Measurements from ENCODE around the gene PI4KA.
"Not testable (repeated sequence)": the region's sequence is repeated elsewhere in the genome, so short reads cannot be mapped to it uniquely, and the experiment has no call there.

Gene PI4KA

DNA sequence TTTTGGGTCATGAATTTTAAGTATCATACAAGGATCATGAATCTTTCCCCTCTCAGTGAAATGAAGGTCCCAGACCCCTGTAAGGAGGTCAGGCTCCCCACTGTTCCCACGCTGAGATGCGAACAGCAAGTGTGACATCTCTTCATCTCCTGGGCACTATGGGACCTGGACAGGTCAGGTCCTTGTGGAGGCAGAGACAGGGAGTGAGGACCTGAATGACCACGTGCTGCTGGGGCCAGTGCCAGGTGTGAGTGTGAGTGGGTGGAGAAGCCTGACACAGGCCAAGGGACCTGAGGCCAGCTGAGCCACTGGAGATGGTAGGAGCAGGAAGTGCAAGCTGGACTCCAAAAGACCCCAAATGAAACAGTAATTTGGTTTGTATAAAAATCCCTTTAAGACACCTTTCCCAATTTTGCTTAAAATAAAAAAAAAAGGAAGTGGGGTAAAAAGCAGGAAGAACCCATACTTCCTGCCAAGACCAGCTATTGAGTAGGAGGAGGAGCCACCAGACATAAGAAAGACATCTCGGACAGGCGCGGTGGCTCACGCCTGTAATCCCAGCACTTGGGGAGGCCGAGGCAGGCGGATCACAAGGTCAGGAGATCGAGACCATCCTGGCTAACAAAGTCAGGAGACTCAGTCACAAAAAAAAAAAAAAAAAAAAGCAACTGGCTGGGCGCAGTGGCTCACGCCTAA, 120.1 kb downstream of the PI4KA start:
- no peak for DNase-seq (ENCODE audit: low read depth)
- TF ChIP-seq CTCF (IDR thresholded peaks at IDR 0.05; ENCODE audit: low read length, missing control alignments) = no peak
- no peak overlapping the region for H3K4me3 ChIP-seq (replicated peaks; ENCODE audit: low read depth, low read length)

GRCh38 chr22:20736891-20737290, 121.7 kb downstream of the PI4KA start:
- not testable (repeated sequence) for H3K4me3 ChIP-seq (replicated peaks; ENCODE audit: low read depth, low read length); DNase-seq (ENCODE audit: low read depth)

DNA sequence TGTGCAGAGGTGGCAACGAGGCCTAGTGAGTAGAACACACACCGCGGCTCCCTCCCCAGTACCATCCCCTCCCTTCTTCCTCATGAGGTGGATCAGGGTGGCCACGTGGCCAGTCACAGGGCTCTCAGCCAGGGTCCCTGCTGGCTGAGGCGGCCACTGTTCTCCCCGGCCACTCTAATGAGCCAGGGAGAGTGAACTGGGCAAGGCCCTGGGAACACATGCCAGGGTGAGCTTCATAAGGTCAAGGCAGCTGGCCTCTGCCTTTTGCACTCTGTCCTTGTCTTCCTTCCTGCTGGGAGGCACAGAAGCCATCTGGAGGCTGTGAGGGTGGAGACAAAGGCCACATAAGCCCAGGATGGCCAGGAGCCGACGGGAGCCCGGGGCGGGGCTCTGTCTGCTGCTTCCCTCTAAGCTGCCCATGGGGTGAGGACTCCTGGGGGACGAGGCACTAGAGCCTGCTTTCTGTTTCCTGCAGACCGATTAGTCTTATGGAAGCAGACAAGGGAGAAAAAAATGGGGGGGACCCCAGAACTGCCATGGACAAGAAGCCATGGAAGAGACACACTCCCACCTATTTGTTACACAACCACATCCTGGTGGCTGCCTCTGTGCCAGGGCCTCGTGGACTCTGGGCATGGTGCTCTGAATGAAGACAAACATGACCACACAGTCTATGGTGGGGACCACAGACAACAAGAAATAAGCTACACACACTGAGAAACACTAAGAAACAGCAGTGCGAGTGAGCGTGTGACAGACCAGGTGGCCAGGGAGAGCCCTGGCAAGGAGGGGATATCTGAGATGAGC, 123.1 kb downstream of the PI4KA start:
- DNase-seq (ENCODE audit: low read depth); H3K4me3 ChIP-seq (replicated peaks; ENCODE audit: low read depth, low read length): not testable (repeated sequence)

DNA sequence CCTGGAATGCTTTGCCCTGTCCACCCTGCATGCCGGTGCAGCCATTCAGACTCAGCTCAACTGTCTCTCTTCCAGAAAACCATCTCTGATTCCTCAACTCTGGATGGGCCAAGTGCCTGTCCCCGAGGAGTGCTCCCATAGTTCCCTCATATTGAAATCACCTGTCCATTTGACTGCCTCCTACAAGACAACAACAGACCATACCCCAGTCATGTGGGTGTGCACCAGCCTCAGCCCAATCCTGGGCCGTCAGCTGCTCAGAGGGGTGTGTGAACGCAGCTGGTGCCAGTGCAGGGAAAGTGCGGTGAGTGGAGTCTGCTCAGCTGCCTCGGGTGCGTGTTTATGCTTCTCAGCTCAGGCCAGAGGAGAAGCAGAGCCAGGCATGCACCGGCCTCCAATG, 126.2 kb downstream of the PI4KA start:
- not testable (repeated sequence) for DNase-seq (ENCODE audit: low read depth); H3K4me3 ChIP-seq (replicated peaks; ENCODE audit: low read depth, low read length)

- DNase-seq (ENCODE audit: low read depth) = no peak
- no peak for TF ChIP-seq CTCF (IDR thresholded peaks at IDR 0.05; ENCODE audit: low read length, missing control alignments)
- no peak overlapping the region for H3K4me3 ChIP-seq (replicated peaks; ENCODE audit: low read depth, low read length)
Measured at GRCh38 chr22:20729194-20729593, 129.4 kb downstream of the PI4KA start.

- no peak for DNase-seq (ENCODE audit: low read depth)
- no peak for TF ChIP-seq CTCF (IDR thresholded peaks at IDR 0.05; ENCODE audit: low read length, missing control alignments)
- H3K4me3 ChIP-seq (replicated peaks; ENCODE audit: low read depth, low read length) = no peak overlapping the region
Measured at GRCh38 chr22:20728523-20729190, 130.0 kb downstream of the PI4KA start.

DNA sequence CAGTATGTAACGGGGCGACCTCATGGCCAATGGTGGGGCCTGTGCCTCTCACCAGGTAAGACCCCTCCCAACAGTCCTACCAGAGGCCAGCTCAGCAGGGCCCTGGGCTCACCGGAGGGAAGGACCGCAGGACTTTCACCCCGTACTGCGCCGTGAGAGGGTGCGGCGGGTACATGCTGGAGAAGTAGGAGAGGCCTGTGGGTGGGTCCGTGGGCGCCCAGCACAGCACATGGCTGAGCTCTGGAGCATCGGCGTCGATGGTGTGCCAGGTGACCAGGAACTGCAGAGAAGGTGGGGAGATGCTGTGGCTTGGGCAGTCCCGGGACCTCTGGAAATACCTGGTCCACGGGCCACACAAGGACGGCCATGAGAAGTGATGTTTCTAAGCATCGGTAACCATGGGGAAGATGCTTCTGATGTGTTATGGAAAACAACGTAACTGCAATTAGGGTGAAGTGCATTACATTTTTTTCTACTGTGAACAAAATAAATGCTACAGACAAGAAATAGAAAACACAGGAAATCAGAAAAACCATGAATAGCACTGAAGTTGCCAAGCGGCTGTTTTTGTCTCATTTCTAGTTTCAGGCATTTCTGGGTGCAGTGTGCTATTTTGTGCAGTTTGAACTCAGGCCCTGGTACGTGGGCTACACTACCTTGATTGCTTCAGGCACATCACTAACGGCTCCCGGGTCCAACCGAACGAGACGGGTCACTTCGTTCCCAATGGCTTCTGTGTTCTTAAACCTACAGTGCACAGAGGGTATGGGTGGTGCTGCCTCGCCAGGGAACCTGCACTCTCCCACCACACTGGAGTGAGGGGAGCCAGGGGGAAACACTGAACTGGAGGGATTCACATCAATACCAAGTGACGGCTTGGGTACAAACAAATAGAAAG, 131.2 kb downstream of the PI4KA start:
- H3K4me3 ChIP-seq (replicated peaks; ENCODE audit: low read depth, low read length) = no peak overlapping the region
- no peak for DNase-seq (ENCODE audit: low read depth)
- TF ChIP-seq CTCF (IDR thresholded peaks at IDR 0.05; ENCODE audit: low read length, missing control alignments) = no peak

All from fibroblast of pulmonary artery (primary cell).